ENCODE results near the gene AJM1. TPM values are rescaled to one million over a fixed set of nuclear protein-coding genes. Genes with fewer than 3 reads are reported as not detected.
A peak's percentile ranks its signal among the peaks of the same experiment; 100 is the strongest.

Gene AJM1
- total RNA-seq, 4 donors from 2014 or later, result 1.6 to 3.1 (median 2.2) TPM

- peaks cover 35% of the 10 kb centered on the region for H3K4me1 ChIP-seq
- no peak within 1 kb of the TSS for H3K4me3 ChIP-seq
- peaks cover 5% of the 10 kb centered on the region for H3K36me3 ChIP-seq
- no peaks in the 10 kb centered on the region for H3K9me3 ChIP-seq
- peaks cover 4% of the 10 kb centered on the region for H3K27me3 ChIP-seq
- no peak for DNase-seq (ENCODE audit: low spot score in 2 of 2)
- 60% methylated on average over 4 of the region's 23 CpGs for WGBS
- H3K27ac ChIP-seq, result no peak within 1 kb of the TSS
- no peak for TF ChIP-seq POLR2A (IDR thresholded peaks at IDR 0.05)
- no peak for TF ChIP-seq EP300 (IDR thresholded peaks at IDR 0.05)
- no peak for TF ChIP-seq CTCF (IDR thresholded peaks at IDR 0.05)
- TF ChIP-seq POLR2AphosphoS5 (IDR thresholded peaks at IDR 0.05), result no peak
Observed at GRCh38 chr9:136851941-136852663, 9.8 kb downstream of the AJM1 start, which contains the start of gene MAMDC4. MAMDC4 (plus strand) TSS chr9:136852346; CDS start chr9:136852417, 71 bp downstream.

- DNase-seq (ENCODE audit: low spot score in 2 of 2), result peak in 1 of 2 donors; percentile 65
- Histone ChIP-seq H3K4me1 (peaks cover 28% of the 10 kb centered on the region), H3K4me3 (no peak overlapping the region), H3K9me3 (no peaks in the 10 kb centered on the region), H3K27ac (no peak overlapping the region), H3K36me3 (peaks cover 5% of the 10 kb centered on the region), H3K27me3 (no peaks in the 10 kb centered on the region)
- no peak for TF ChIP-seq CTCF (IDR thresholded peaks at IDR 0.05)
- no peak for TF ChIP-seq POLR2AphosphoS5 (IDR thresholded peaks at IDR 0.05)
- TF ChIP-seq EP300 (IDR thresholded peaks at IDR 0.05), result no peak
- TF ChIP-seq POLR2A (IDR thresholded peaks at IDR 0.05), result no peak
- no CpG with 5 or more reads among the region's 29 CpGs for WGBS
Observed at GRCh38 chr9:136852664-136853595, 10.7 kb downstream of the AJM1 start.

DNA sequence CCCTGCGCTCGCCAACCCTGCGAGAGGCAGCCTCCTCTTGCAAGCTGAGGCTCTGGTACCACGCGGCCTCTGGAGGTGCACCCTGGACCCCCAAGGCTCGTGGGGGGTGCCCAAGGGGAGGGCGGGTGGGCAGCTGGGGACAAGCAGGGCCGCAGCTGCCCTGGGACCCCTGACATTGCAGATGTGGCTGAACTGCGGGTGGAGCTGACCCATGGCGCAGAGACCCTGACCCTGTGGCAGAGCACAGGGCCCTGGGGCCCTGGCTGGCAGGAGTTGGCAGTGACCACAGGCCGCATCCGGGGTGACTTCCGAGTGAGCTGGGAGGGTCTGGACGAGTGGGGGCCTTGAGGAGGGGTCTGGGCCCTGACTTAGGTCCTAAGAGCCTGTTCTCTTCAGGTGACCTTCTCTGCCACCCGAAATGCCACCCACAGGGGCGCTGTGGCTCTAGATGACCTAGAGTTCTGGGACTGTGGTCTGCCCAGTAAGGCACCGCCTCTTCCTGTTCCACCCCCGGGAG is 11.4 kb downstream of the AJM1 start:
- H3K4me1 ChIP-seq, result peaks cover 29% of the 10 kb centered on the region
- peak in 1 of 2 donors; percentile 60 for DNase-seq (ENCODE audit: low spot score in 2 of 2)
- H3K27me3 ChIP-seq, result no peaks in the 10 kb centered on the region
- H3K4me3 ChIP-seq, result no peak overlapping the region
- no peak overlapping the region for H3K27ac ChIP-seq
- peaks cover 5% of the 10 kb centered on the region for H3K36me3 ChIP-seq
- no peaks in the 10 kb centered on the region for H3K9me3 ChIP-seq
- TF ChIP-seq POLR2AphosphoS5 (IDR thresholded peaks at IDR 0.05) (no peak), CTCF (IDR thresholded peaks at IDR 0.05) (no peak), POLR2A (IDR thresholded peaks at IDR 0.05) (no peak)
- 77% methylated on average over 6 of the region's 18 CpGs for WGBS

DNA sequence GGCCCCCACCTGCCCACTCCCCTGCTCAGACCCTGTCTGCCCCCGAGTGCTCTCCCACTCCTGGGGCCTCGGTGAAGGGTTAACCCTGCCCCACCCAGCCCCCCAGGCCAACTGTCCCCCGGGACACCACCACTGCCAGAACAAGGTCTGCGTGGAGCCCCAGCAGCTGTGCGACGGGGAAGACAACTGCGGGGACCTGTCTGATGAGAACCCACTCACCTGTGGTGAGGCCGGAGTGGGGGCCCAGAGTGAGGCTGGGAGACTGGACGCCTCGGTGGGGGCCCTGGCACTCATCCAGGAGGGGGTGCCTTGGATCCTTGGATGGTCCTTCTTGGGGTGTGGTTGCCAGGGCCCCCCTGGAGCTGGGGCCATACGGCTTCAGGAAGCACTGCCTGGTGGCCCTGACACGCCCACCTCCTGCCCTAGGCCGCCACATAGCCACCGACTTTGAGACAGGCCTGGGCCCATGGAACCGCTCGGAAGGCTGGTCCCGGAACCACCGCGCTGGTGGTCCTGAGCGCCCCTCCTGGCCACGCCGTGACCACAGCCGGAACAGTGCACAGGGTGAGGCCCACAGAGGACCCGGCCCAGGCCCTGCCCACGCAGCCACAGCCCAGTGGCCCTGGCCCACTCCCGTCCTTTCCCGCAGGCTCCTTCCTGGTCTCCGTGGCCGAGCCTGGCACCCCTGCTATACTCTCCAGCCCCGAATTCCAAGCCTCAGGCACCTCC is 12.0 kb downstream of the AJM1 start:
- TF ChIP-seq POLR2AphosphoS5 (IDR thresholded peaks at IDR 0.05), result no peak
- TF ChIP-seq POLR2A (IDR thresholded peaks at IDR 0.05), result no peak
- TF ChIP-seq CTCF (IDR thresholded peaks at IDR 0.05), result no peak
- TF ChIP-seq EP300 (IDR thresholded peaks at IDR 0.05), result no peak
- peak in 1 of 2 donors; percentile 71 for DNase-seq (ENCODE audit: low spot score in 2 of 2)
- peaks cover 36% of the 10 kb centered on the region for H3K4me1 ChIP-seq
- no peak overlapping the region for H3K4me3 ChIP-seq
- H3K9me3 ChIP-seq, result no peaks in the 10 kb centered on the region
- no peaks in the 10 kb centered on the region for H3K27me3 ChIP-seq
- H3K27ac ChIP-seq, result no peak overlapping the region
- peaks cover 5% of the 10 kb centered on the region for H3K36me3 ChIP-seq
- 58% methylated on average over 9 of the region's 30 CpGs for WGBS

Measured in suprapubic skin (tissue), 4 donors.